HG03575 (cell line): ENCODE measurements around the gene SULT1A2.
"Not testable (repeated sequence)": the region's sequence is repeated elsewhere in the genome, so short reads cannot be mapped to it uniquely, and the experiment has no call there.

Experiments used
- ATAC-seq: cut with Tn5 transposase; IDR thresholded peaks from one replicate; pipeline ENCODE4 v1.9.1; 2021; ENCODE audit not compliant: unreplicated experiment, insufficient number of reproducible peaks, low FRiP score; ENCODE audit errors: extremely low read depth

SULT1A2 gene

GRCh38 chr16:28595451-28595850, 1.4 kb downstream of the SULT1A2 start:
- not testable (repeated sequence) for ATAC-seq

GRCh38 chr16:28592979-28593553, 3.8 kb downstream of the SULT1A2 start:
- no peak for ATAC-seq

GRCh38 chr16:28592511-28592910, 4.3 kb downstream of the SULT1A2 start:
- ATAC-seq, result no peak

GRCh38 chr16:28591355-28591754, 5.5 kb downstream of the SULT1A2 start:
- ATAC-seq, result no peak

- ATAC-seq, result no peak
Observed at GRCh38 chr16:28590384-28591340, 6.2 kb downstream of the SULT1A2 start.

GRCh38 chr16:28589930-28590329, 6.9 kb downstream of the SULT1A2 start:
- no peak for ATAC-seq

- ATAC-seq, result no peak
Observed at GRCh38 chr16:28589069-28589468, 7.8 kb downstream of the SULT1A2 start.

- no peak for ATAC-seq
Observed at GRCh38 chr16:28587386-28587785, 9.5 kb downstream of the SULT1A2 start.

- ATAC-seq, result no peak
Observed at GRCh38 chr16:28586466-28586865, 10.4 kb downstream of the SULT1A2 start.

- ATAC-seq, result no peak
Observed at GRCh38 chr16:28585674-28586073, 11.2 kb downstream of the SULT1A2 start.

- no peak for ATAC-seq
Observed at GRCh38 chr16:28580726-28581315, 16.0 kb downstream of the SULT1A2 start.

- no peak for ATAC-seq
Observed at GRCh38 chr16:28575446-28576109, 21.3 kb downstream of the SULT1A2 start.

- ATAC-seq, result no peak
Observed at GRCh38 chr16:28574925-28575324, 21.9 kb downstream of the SULT1A2 start.

GRCh38 chr16:28573738-28574718, 22.8 kb downstream of the SULT1A2 start:
- no peak for ATAC-seq

GRCh38 chr16:28572696-28573510, 23.9 kb downstream of the SULT1A2 start:
- ATAC-seq, result no peak

- no peak for ATAC-seq
Observed at GRCh38 chr16:28569968-28570752, 26.7 kb downstream of the SULT1A2 start.

GRCh38 chr16:28569021-28569420, 27.8 kb downstream of the SULT1A2 start:
- ATAC-seq, result no peak
